MM.1S (cell line): ENCODE data around the gene IRF6.

ENCODE experiments used
- DNase-seq: peaks from one replicate; pipeline ENCODE4 v3.0.0-alpha.2; 2015
- H2AFZ ChIP-seq: fragments of 300-600 bp; sonication (generic); 2 replicates; pipeline ENCODE4 v1.6.0; 2016; ENCODE audit warnings: antibody characterized with exemption, low read length
- H3F3A ChIP-seq: fragments of 300-600 bp; sonication (generic); 2 replicates; pipeline ENCODE4 v1.6.1; 2016; ENCODE audit warnings: mild to moderate bottlenecking, antibody characterized with exemption, low read length, moderate library complexity, mixed read lengths; ENCODE audit not compliant: insufficient read depth
- H3K27ac ChIP-seq: fragments of 300-600 bp; sonication (generic); 2 replicates; pipeline ENCODE4 v1.5.1; 2016; ENCODE audit warnings: mild to moderate bottlenecking, low read length
- H3K27me3 ChIP-seq: fragments of 300-600 bp; sonication (generic); replicated peaks from 2 replicates; pipeline ENCODE4 v1.6.0; 2016; ENCODE audit warnings: low read length; ENCODE audit not compliant: insufficient read depth
- H3K36me3 ChIP-seq: fragments of 300-600 bp; sonication (generic); replicated peaks from 2 replicates; pipeline ENCODE4 v1.6.1; 2016; ENCODE audit warnings: mild to moderate bottlenecking, low read length, mixed read lengths; ENCODE audit not compliant: insufficient read depth
- H3K4me1 ChIP-seq: fragments of 300-600 bp; sonication (generic); 2 replicates; pipeline ENCODE4 v1.6.1; 2016; ENCODE audit warnings: low read length, mixed read lengths
- H3K4me2 ChIP-seq: fragments of 300-600 bp; sonication (generic); 2 replicates; pipeline ENCODE4 v1.6.0; 2016; ENCODE audit warnings: low read depth, low read length
- H3K4me3 ChIP-seq: fragments of 300-600 bp; sonication (generic); 2 replicates; pipeline ENCODE4 v1.5.1; 2016; ENCODE audit warnings: low read length, mixed read lengths
- H3K79me2 ChIP-seq: fragments of 300-600 bp; sonication (generic); 2 replicates; pipeline ENCODE4 v1.6.1; 2016; ENCODE audit warnings: mixed run types, low read length, mixed read lengths
- H3K9ac ChIP-seq: fragments of 300-600 bp; sonication (generic); 2 replicates; pipeline ENCODE4 v1.6.1; 2016; ENCODE audit warnings: low read length, mixed read lengths
- H3K9me2 ChIP-seq: fragments of 300-600 bp; sonication (generic); replicated peaks from 2 replicates; pipeline ENCODE4 v1.6.1; 2016; ENCODE audit warnings: mild to moderate bottlenecking, low read length, mixed read lengths; ENCODE audit not compliant: insufficient read depth
- H3K9me3 ChIP-seq: fragments of 300-600 bp; sonication (generic); replicated peaks from 2 replicates; pipeline ENCODE4 v1.6.1; 2016; ENCODE audit warnings: mild to moderate bottlenecking, low read length, mixed read lengths; ENCODE audit not compliant: insufficient read depth
- H4K20me1 ChIP-seq: fragments of 300-600 bp; sonication (generic); 2 replicates; pipeline ENCODE4 v1.6.1; 2016; ENCODE audit warnings: mild to moderate bottlenecking, low read length, moderate library complexity, mixed read lengths; ENCODE audit not compliant: insufficient read depth
- EZH2 ChIP-seq: fragments of 300-600 bp; sonication (generic); optimal IDR thresholded peaks from 2 replicates; pipeline ENCODE3; 2017; ENCODE audit warnings: low read depth, mild to moderate bottlenecking, antibody characterized with exemption, low read length, mixed read lengths
- EZH2phosphoT487 ChIP-seq: fragments of 300-600 bp; sonication (generic); IDR thresholded peaks from 2 replicates; pipeline ENCODE4 v1.6.1; 2018; ENCODE audit warnings: antibody characterized with exemption, low read length
- TF ChIP-seq, protein P1 (sequence below): fragments of 300-600 bp; sonication (generic); IDR thresholded peaks from 2 replicates; pipeline ENCODE4 v1.5.1; 2016; ENCODE audit warnings: antibody characterized with exemption, low read length, mixed read lengths

The IRF6 gene

GRCh38 chr1:209736490-209737117 is 69.3 kb downstream of the IRF6 start:
- H3K4me3 ChIP-seq: no peak overlapping the region
- peaks cover 5% of the 10 kb centered on the region for H3K4me1 ChIP-seq
- H3K4me2 ChIP-seq: no peak overlapping the region
- H2AFZ ChIP-seq: no peak overlapping the region
- TF ChIP-seq EZH2phosphoT487 (no peak), EZH2 (no peak)
- TF ChIP-seq, protein P1, sequence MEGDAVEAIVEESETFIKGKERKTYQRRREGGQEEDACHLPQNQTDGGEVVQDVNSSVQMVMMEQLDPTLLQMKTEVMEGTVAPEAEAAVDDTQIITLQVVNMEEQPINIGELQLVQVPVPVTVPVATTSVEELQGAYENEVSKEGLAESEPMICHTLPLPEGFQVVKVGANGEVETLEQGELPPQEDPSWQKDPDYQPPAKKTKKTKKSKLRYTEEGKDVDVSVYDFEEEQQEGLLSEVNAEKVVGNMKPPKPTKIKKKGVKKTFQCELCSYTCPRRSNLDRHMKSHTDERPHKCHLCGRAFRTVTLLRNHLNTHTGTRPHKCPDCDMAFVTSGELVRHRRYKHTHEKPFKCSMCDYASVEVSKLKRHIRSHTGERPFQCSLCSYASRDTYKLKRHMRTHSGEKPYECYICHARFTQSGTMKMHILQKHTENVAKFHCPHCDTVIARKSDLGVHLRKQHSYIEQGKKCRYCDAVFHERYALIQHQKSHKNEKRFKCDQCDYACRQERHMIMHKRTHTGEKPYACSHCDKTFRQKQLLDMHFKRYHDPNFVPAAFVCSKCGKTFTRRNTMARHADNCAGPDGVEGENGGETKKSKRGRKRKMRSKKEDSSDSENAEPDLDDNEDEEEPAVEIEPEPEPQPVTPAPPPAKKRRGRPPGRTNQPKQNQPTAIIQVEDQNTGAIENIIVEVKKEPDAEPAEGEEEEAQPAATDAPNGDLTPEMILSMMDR: no peak
- no peaks in the 10 kb centered on the region for H3K9me2 ChIP-seq
- no peaks in the 10 kb centered on the region for H3F3A ChIP-seq
- H3K9ac ChIP-seq: no peak overlapping the region
- no peak overlapping the region for H3K27ac ChIP-seq
- no peaks in the 10 kb centered on the region for H3K27me3 ChIP-seq
- H3K36me3 ChIP-seq: no peaks in the 10 kb centered on the region
- H4K20me1 ChIP-seq: no peaks in the 10 kb centered on the region
- H3K9me3 ChIP-seq: no peaks in the 10 kb centered on the region
- no peaks in the 10 kb centered on the region for H3K79me2 ChIP-seq
- DNase-seq: no peak
